ENCODE measurements around the gene ATG7. TPM values are rescaled to one million over a fixed set of nuclear protein-coding genes. Genes with fewer than 3 reads are reported as not detected.

ATG7 gene
- total RNA-seq (2014; rRNA removed; shearing (Covaris generic)), result 25.3 and 25.7 TPM in 2 replicates

DNA sequence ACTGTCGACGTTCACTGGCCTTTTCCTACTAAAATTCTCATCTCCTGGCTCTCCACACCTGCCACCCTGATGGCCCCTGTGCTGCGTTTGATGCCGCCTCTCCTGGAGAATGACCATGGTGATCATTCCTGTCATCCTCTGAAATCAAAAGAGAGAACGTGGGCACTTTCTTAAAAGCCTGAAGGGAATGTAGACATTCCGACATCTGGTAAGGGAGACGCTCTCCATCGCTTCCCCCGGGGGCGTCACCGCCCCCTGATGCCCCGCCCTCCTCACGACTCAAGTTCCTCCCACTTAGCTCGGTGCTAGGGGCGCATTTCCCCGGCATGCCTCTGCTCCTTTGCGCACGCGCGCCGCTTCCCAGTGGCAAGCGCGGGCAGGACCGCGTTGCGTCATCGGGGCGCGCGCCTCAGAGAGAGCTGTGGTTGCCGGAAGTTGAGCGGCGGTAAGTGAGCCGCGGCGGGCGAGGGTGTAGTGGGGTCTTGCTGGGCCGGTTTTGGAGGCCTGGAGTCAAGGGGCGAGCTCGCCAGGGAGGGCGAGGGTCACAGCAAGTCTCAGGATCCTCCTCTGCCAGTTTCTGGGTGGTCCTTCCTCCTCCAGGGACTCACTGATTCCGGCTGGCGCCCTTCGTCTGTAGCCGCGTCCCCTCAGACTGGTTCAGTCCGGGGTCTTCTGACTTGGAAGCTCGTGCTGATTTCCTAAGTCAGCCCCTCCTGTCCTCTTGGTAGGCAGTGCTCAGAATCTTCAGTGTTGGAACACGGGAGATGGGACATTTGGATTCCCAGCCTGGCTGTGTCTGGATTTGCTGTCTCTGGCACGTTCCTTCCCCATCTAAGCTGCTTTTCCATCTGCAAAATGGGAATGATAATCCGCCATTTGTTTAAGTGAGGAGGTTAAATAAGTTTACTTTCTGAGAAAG lies at the start of gene ATG7:
Gene ATG7 (plus strand): TSS at position 412 of the 919 bp plus-strand sequence. CDS start 26,299 bp downstream, outside the sequence.
- Histone ChIP-seq H3K9me3 (replicated peaks) (no peaks in the 10 kb centered on the region), H3K4me3 (peak within 1 kb of the TSS; percentile 80), H3K27me3 (no peaks in the 10 kb centered on the region), H3K36me3 (no peaks in the 10 kb centered on the region), H3K4me1 (no peaks in the 10 kb centered on the region), H3K27ac (peak within 1 kb of the TSS; percentile 73)
- DNase-seq, result peak; percentile 96 to 97

- Histone ChIP-seq H3K36me3 (no peaks in the 10 kb centered on the region), H3K4me1 (no peaks in the 10 kb centered on the region), H3K9me3 (replicated peaks) (no peaks in the 10 kb centered on the region), H3K4me3 (no peak overlapping the region), H3K27ac (no peak overlapping the region), H3K27me3 (no peaks in the 10 kb centered on the region)
- no peak for DNase-seq
Observed at GRCh38 chr3:11224010-11224409, 48.2 kb upstream of the ATG7 start.

DNA sequence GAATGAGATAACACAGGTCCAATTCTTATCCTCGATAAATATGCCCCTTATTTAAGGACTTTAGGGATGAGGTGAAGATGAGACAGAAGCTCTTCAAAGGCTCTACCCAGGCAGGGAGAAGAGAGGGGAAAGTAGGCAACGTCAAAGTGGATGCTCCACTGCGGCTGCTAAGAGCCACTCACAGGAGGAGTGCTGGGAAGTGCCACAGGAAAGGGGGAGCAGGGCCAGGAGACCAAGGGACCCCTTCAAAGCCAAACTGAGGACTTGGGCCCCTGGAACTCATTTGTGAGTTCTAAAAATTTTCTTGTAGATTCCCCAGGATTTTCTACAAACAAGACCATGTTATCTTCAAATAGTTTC lies 47.3 kb upstream of the ATG7 start:
- Histone ChIP-seq H3K9me3 (replicated peaks) (no peaks in the 10 kb centered on the region), H3K4me3 (no peak overlapping the region), H3K4me1 (no peaks in the 10 kb centered on the region), H3K36me3 (no peaks in the 10 kb centered on the region), H3K27me3 (no peaks in the 10 kb centered on the region), H3K27ac (no peak overlapping the region)
- DNase-seq, result no peak

GRCh38 chr3:11226042-11226370 lies 46.2 kb upstream of the ATG7 start:
- no peaks in the 10 kb centered on the region for H3K9me3 ChIP-seq (replicated peaks)
- no peaks in the 10 kb centered on the region for H3K4me1 ChIP-seq
- DNase-seq, result no peak
- no peak overlapping the region for H3K27ac ChIP-seq
- peak overlapping the region; percentile 38; the same call in 1 of the 2 replicates for H3K4me3 ChIP-seq
- H3K27me3 ChIP-seq, result no peaks in the 10 kb centered on the region
- H3K36me3 ChIP-seq, result no peaks in the 10 kb centered on the region

GRCh38 chr3:11228041-11228440 lies 44.2 kb upstream of the ATG7 start:
- H3K27me3 ChIP-seq, result no peaks in the 10 kb centered on the region
- DNase-seq, result no peak
- no peak overlapping the region for H3K27ac ChIP-seq
- H3K4me3 ChIP-seq, result no peak overlapping the region
- no peaks in the 10 kb centered on the region for H3K9me3 ChIP-seq (replicated peaks)
- no peaks in the 10 kb centered on the region for H3K4me1 ChIP-seq
- no peaks in the 10 kb centered on the region for H3K36me3 ChIP-seq

GRCh38 chr3:11230125-11230524 lies 42.1 kb upstream of the ATG7 start:
- H3K36me3 ChIP-seq, result no peaks in the 10 kb centered on the region
- DNase-seq, result no peak
- H3K27me3 ChIP-seq, result no peaks in the 10 kb centered on the region

DNA sequence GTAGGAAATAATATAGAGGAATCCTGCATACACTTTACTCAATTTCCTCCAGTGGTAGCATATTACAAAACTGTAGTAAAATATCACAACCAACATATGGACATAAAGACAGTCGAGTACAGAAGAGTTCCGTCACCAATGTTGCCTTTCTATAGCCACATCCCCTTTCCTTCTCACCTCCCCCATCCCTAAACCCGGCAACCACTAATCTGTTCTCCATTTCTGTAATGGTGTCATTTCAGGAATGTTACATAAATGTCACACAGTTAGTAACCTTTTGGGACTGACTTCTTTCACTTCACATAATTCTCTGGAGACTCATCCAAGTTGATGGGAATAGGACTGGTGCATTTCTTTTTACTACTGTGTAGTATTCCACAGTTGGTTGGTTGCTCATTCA lies 41.4 kb upstream of the ATG7 start:
- Histone ChIP-seq H3K27me3 (no peaks in the 10 kb centered on the region), H3K27ac (no peak overlapping the region), H3K36me3 (no peaks in the 10 kb centered on the region), H3K9me3 (replicated peaks) (no peaks in the 10 kb centered on the region), H3K4me1 (no peaks in the 10 kb centered on the region), H3K4me3 (no peak overlapping the region)
- DNase-seq, result no peak

More at GRCh38 chr3:11230125-11230524, 42.1 kb upstream of the ATG7 start:
- Histone ChIP-seq H3K4me1 (no peaks in the 10 kb centered on the region), H3K4me3 (no peak overlapping the region), H3K27ac (no peak overlapping the region), H3K9me3 (replicated peaks) (no peaks in the 10 kb centered on the region)

DNA sequence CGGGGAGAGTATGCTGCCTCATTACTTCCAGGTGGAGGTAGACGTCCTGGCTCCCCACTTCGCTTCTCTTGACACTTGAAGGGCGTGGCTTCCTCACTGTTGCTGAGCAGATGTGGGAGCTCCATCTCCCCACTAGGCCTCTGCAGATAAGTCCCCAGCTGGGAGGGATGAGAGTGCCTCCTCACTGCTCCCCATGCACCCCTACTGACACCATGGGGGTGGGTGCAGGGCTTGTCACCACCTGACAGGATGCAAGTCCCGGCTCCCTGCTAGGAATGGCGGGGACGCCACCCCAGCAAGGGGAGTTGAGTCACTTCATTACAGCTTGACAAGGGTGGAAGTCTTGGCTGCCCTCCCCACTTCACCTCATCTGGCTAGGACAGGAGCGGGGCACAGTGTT lies 36.8 kb upstream of the ATG7 start:
- no peaks in the 10 kb centered on the region for H3K36me3 ChIP-seq
- H3K9me3 ChIP-seq (replicated peaks), result 0 out of 2 replicates have a peak, but pooled peaks cover 3% of the 10 kb centered on the region
- no peak overlapping the region for H3K27ac ChIP-seq
- DNase-seq, result no peak
- H3K4me3 ChIP-seq, result no peak overlapping the region
- no peaks in the 10 kb centered on the region for H3K27me3 ChIP-seq
- H3K4me1 ChIP-seq, result no peaks in the 10 kb centered on the region

- Histone ChIP-seq H3K9me3 (replicated peaks) (0 out of 2 replicates have a peak, but pooled peaks cover 3% of the 10 kb centered on the region), H3K27ac (no peak overlapping the region), H3K36me3 (no peaks in the 10 kb centered on the region), H3K4me3 (no peak overlapping the region), H3K4me1 (no peaks in the 10 kb centered on the region), H3K27me3 (no peaks in the 10 kb centered on the region)
- DNase-seq, result peak; percentile 50 to 68
Observed at GRCh38 chr3:11236588-11237461, 35.4 kb upstream of the ATG7 start.

DNA sequence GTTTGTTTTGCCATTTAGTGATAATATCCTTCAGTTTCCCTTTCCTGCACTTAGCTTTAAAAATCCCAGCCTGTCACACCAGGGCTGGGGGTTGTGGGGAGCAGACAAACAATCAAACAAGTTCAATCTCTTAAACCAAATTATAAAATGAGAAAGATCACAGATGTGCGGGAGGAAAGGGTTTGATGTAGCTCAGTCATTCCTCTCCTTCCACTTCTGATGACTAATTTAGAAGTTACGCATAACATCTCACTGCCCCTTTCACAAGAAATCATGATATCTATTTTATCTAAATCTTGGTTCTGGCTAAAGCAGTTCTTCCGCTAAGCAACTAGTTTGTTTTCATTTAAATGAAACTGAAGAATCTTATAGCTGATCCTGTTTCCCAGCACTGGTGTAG lies 34.1 kb upstream of the ATG7 start:
- no peak for DNase-seq
- no peaks in the 10 kb centered on the region for H3K4me1 ChIP-seq
- 0 out of 2 replicates have a peak, but pooled peaks cover 3% of the 10 kb centered on the region for H3K9me3 ChIP-seq (replicated peaks)
- H3K27ac ChIP-seq, result no peak overlapping the region
- H3K36me3 ChIP-seq, result no peaks in the 10 kb centered on the region
- H3K4me3 ChIP-seq, result no peak overlapping the region
- H3K27me3 ChIP-seq, result no peaks in the 10 kb centered on the region

GRCh38 chr3:11238880-11239279 lies 33.3 kb upstream of the ATG7 start:
- H3K27ac ChIP-seq, result no peak overlapping the region
- DNase-seq, result no peak
- H3K27me3 ChIP-seq, result no peaks in the 10 kb centered on the region
- no peak overlapping the region for H3K4me3 ChIP-seq
- no peaks in the 10 kb centered on the region for H3K4me1 ChIP-seq
- 0 out of 2 replicates have a peak, but pooled peaks cover 3% of the 10 kb centered on the region for H3K9me3 ChIP-seq (replicated peaks)
- H3K36me3 ChIP-seq, result no peaks in the 10 kb centered on the region

GRCh38 chr3:11239796-11240195 lies 32.4 kb upstream of the ATG7 start:
- no peak overlapping the region for H3K27ac ChIP-seq
- H3K4me3 ChIP-seq, result no peak overlapping the region
- H3K9me3 ChIP-seq (replicated peaks), result 0 out of 2 replicates have a peak, but pooled peaks cover 3% of the 10 kb centered on the region
- H3K4me1 ChIP-seq, result no peaks in the 10 kb centered on the region
- no peak for DNase-seq
- no peaks in the 10 kb centered on the region for H3K27me3 ChIP-seq
- H3K36me3 ChIP-seq, result no peaks in the 10 kb centered on the region

GRCh38 chr3:11240496-11240895 lies 31.7 kb upstream of the ATG7 start:
- no peaks in the 10 kb centered on the region for H3K27me3 ChIP-seq
- no peak for DNase-seq
- H3K36me3 ChIP-seq, result no peaks in the 10 kb centered on the region
- no peak overlapping the region for H3K27ac ChIP-seq
- H3K4me1 ChIP-seq, result no peaks in the 10 kb centered on the region
- no peak overlapping the region for H3K4me3 ChIP-seq
- 0 out of 2 replicates have a peak, but pooled peaks cover 3% of the 10 kb centered on the region for H3K9me3 ChIP-seq (replicated peaks)

DNA sequence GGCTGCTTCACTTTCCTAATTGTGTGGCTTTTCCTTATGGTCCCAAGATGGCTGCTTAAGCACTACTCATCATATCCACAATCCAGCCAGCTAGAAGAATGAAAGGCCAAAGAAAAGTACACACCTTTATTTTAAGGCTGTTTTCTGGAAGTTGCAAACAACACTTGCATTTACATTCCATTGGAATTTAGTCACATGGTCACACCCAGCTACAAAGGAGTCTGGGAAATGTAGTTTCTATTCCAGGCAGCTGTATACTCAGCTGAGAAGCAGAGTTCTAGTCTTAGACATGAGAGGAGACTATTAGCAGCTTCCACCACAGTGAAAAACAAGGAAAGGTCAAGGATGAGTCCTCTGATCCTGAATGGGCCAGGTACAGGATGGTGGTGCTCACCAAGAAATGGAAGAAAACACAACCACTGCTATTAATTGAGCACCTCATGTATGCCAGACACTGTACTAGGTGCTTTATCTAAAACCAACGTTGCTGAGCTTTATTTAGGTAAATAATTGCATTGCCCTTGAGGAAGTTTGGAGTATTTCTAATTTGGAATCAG lies 28.0 kb upstream of the ATG7 start:
- DNase-seq, result no peak

DNA sequence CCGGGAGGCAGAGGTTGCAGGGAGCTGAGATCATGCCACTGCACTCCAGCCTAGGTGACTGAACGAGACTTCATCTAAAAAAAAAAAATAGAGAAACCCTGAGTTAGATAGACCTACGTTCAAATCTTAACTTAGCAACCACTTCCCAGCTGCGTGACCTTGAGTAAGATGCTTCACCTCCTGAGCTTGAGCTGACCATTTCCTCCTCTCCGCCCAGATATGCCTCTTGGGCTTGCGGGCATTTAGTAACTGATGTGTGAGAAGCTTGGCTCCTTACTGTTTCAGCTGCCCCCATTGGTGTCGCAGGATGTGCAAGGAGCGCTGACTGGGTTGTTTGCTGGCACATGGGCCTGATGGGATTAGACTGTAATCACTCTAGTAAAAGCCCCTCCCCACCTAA lies 26.9 kb upstream of the ATG7 start:
- no peaks in the 10 kb centered on the region for H3K36me3 ChIP-seq
- no peak for DNase-seq
- no peaks in the 10 kb centered on the region for H3K27me3 ChIP-seq
- no peaks in the 10 kb centered on the region for H3K9me3 ChIP-seq (replicated peaks)
- H3K4me3 ChIP-seq, result no peak overlapping the region
- H3K27ac ChIP-seq, result no peak overlapping the region
- no peaks in the 10 kb centered on the region for H3K4me1 ChIP-seq

More for the DNA sequence above, 28.0 kb upstream of the ATG7 start:
- Histone ChIP-seq H3K27ac (no peak overlapping the region), H3K27me3 (no peaks in the 10 kb centered on the region), H3K9me3 (replicated peaks) (0 out of 2 replicates have a peak, but pooled peaks cover 2% of the 10 kb centered on the region), H3K4me3 (no peak overlapping the region), H3K36me3 (no peaks in the 10 kb centered on the region), H3K4me1 (no peaks in the 10 kb centered on the region)
